Colonic mucosa (tissue), 4 donors: ENCODE results near the gene STC2. TPM values are rescaled to one million over a fixed set of nuclear protein-coding genes. Genes with fewer than 3 reads are reported as not detected.
A peak's percentile ranks its signal among the peaks of the same experiment; 100 is the strongest.

ENCODE experiments used
- DNase-seq: peaks from one replicate; pipeline ENCODE4 v3.0.0-alpha.2; 2020
- H3K27ac ChIP-seq: fragments of 200-600 bp; one replicate; pipeline ENCODE4 v1.8.0; 2021
- H3K27me3 ChIP-seq: fragments of 200-600 bp; one replicate; pipeline ENCODE4 v1.8.0; 2021
- H3K36me3 ChIP-seq: fragments of 200-600 bp; one replicate; pipeline ENCODE4 v1.8.0; 2021
- H3K4me1 ChIP-seq: fragments of 200-600 bp; one replicate; pipeline ENCODE4 v1.8.0; 2021; ENCODE audit warnings: mild to moderate bottlenecking
- H3K4me3 ChIP-seq: fragments of 200-600 bp; one replicate; pipeline ENCODE4 v1.8.0; 2021
- H3K9ac ChIP-seq, 2 donors: one replicate each; pipeline ENCODE4 v1.7.0; 2013; ENCODE audit warnings: control low read depth in 2 of 2, low read depth in 2 of 2, low read length in 2 of 2
- H3K9me3 ChIP-seq: fragments of 200-600 bp; one replicate; pipeline ENCODE4 v1.8.0; 2021
- CTCF ChIP-seq: fragments of 200-600 bp; IDR thresholded peaks from one replicate; pipeline ENCODE4 v1.8.0; 2022; ENCODE audit warnings: antibody characterized with exemption, mild to moderate bottlenecking
- intact Hi-C: fragments of 100-400 bp; cut with DNase I; formaldehyde crosslinking; loops from one replicate; pipeline ENCODE4 v1.14.1; 2022
- total RNA-seq, 2 donors: library from RNA; stranded (reverse); fragmentation: NEBNext Ultra II Directional in 1 of 2; extraction: Animal tissue kit (Norgen Biotek cat#: 25700) in 1 of 2; gene quantifications; one replicate each; pipeline ENCODE4 v1.2.1, GENCODE V29; 2021
- donor health status: healthy.
- donor health status: DM: no; HTN: no; CAD: no.
- donor health status: DM: no; HTN: no; CAD: no.

Gene STC2
- total RNA-seq, 2 donors from 2014 or later = 1.8 to 2.5 TPM

- Histone ChIP-seq H3K27ac (peak overlapping the region; percentile 1), H3K4me3 (no peak overlapping the region), H3K4me1 (no peaks in the 10 kb centered on the region), H3K36me3 (no peaks in the 10 kb centered on the region), H3K27me3 (peaks cover 24% of the 10 kb centered on the region), H3K9me3 (no peaks in the 10 kb centered on the region), H3K9ac (peak overlapping the region; percentile 21 to 35)
- no peak for DNase-seq
- TF ChIP-seq CTCF = no peak
- intact Hi-C loops = no loop called here
These were observed 5.0 kb downstream of the STC2 start for GRCh38 chr5:173323106-173323798.

- H3K36me3 ChIP-seq = no peaks in the 10 kb centered on the region
- intact Hi-C loops = no loop called here
- H3K27ac ChIP-seq = no peak overlapping the region
- no peak for TF ChIP-seq CTCF
- H3K4me3 ChIP-seq = no peak overlapping the region
- H3K9me3 ChIP-seq = no peaks in the 10 kb centered on the region
- peaks cover 10% of the 10 kb centered on the region for H3K27me3 ChIP-seq
- no peak for DNase-seq
- no peak overlapping the region for H3K9ac ChIP-seq
- H3K4me1 ChIP-seq = no peaks in the 10 kb centered on the region
These were observed 6.3 kb downstream of the STC2 start for GRCh38 chr5:173321886-173322285.

- Histone ChIP-seq H3K4me1 (no peaks in the 10 kb centered on the region), H3K9me3 (no peaks in the 10 kb centered on the region), H3K27me3 (peaks cover 9% of the 10 kb centered on the region), H3K36me3 (no peaks in the 10 kb centered on the region), H3K27ac (no peak overlapping the region), H3K4me3 (no peak overlapping the region), H3K9ac (no peak overlapping the region)
- DNase-seq = peak; percentile 45
- TF ChIP-seq CTCF = no peak
- intact Hi-C loops = no loop called here
These were observed 8.0 kb downstream of the STC2 start for GRCh38 chr5:173320259-173320658.

GRCh38 chr5:173319646-173320045 is 8.6 kb downstream of the STC2 start:
- TF ChIP-seq CTCF = no peak
- no peak for DNase-seq
- H3K9me3 ChIP-seq = no peaks in the 10 kb centered on the region
- H3K27ac ChIP-seq = no peak overlapping the region
- H3K36me3 ChIP-seq = no peaks in the 10 kb centered on the region
- H3K9ac ChIP-seq = no peak overlapping the region
- peaks cover 9% of the 10 kb centered on the region for H3K27me3 ChIP-seq
- H3K4me3 ChIP-seq = no peak overlapping the region
- H3K4me1 ChIP-seq = no peaks in the 10 kb centered on the region
- intact Hi-C loops = no loop called here

GRCh38 chr5:173318881-173319620 is 9.2 kb downstream of the STC2 start:
- intact Hi-C loops = no loop called here
- Histone ChIP-seq H3K9ac (no peak overlapping the region), H3K4me1 (no peaks in the 10 kb centered on the region), H3K9me3 (no peaks in the 10 kb centered on the region), H3K36me3 (no peaks in the 10 kb centered on the region), H3K27me3 (peaks cover 9% of the 10 kb centered on the region), H3K4me3 (no peak overlapping the region), H3K27ac (no peak overlapping the region)
- DNase-seq = no peak
- no peak for TF ChIP-seq CTCF
